Activated CD4-positive, alpha-beta T cell treated with anti-CD3 and anti-CD28 coated beads, Interleukin-10, Interleukin-2, amounts not matched to agents 100 ng/mL and 50 ng/mL, durations not matched to agents 16 hours and 8 hours (primary cell): ENCODE results near the gene MBNL1.
"Not testable (repeated sequence)": the region's sequence is repeated elsewhere in the genome, so short reads cannot be mapped to it uniquely, and the experiment has no call there.

Source experiments
- DNase-seq: peaks from one replicate; pipeline ENCODE4 v3.0.0-alpha.2; 2020

Gene MBNL1

GRCh38 chr3:152321955-152322377 is 53.2 kb downstream of the MBNL1 start:
- no peak for DNase-seq

GRCh38 chr3:152322756-152323155 is 54.0 kb downstream of the MBNL1 start:
- DNase-seq = peak; percentile 62

- peak; percentile 71 for DNase-seq
These were observed 55.1 kb downstream of the MBNL1 start for GRCh38 chr3:152323834-152324233.

- DNase-seq = no peak
These were observed 56.4 kb downstream of the MBNL1 start for GRCh38 chr3:152325136-152325535.

- DNase-seq = no peak
These were observed 58.5 kb downstream of the MBNL1 start for GRCh38 chr3:152327203-152327602.

- DNase-seq = no peak
These were observed 60.1 kb downstream of the MBNL1 start for GRCh38 chr3:152328841-152329240.

- no peak for DNase-seq
These were observed 61.8 kb downstream of the MBNL1 start for GRCh38 chr3:152330559-152330958.

GRCh38 chr3:152331018-152331541 is 62.4 kb downstream of the MBNL1 start:
- peak; percentile 54 for DNase-seq

- DNase-seq = no peak
These were observed 63.3 kb downstream of the MBNL1 start for GRCh38 chr3:152331998-152332397.

- no peak for DNase-seq
These were observed 65.2 kb downstream of the MBNL1 start for GRCh38 chr3:152333928-152334327.

GRCh38 chr3:152334761-152335160 is 66.0 kb downstream of the MBNL1 start:
- no peak for DNase-seq

GRCh38 chr3:152335273-152335672 is 66.5 kb downstream of the MBNL1 start:
- DNase-seq = no peak

- not testable (repeated sequence) for DNase-seq
These were observed 68.6 kb downstream of the MBNL1 start for GRCh38 chr3:152337337-152337736.

GRCh38 chr3:152338159-152338720 is 69.5 kb downstream of the MBNL1 start:
- no peak for DNase-seq

- no peak for DNase-seq
These were observed 71.3 kb downstream of the MBNL1 start for GRCh38 chr3:152339881-152340505.

GRCh38 chr3:152345233-152345632 is 76.5 kb downstream of the MBNL1 start:
- DNase-seq = no peak

GRCh38 chr3:152346058-152346457 is 77.3 kb downstream of the MBNL1 start:
- DNase-seq = no peak

- DNase-seq = no peak
These were observed 78.0 kb downstream of the MBNL1 start for GRCh38 chr3:152346740-152347139.

- DNase-seq = no peak
These were observed 79.9 kb downstream of the MBNL1 start for GRCh38 chr3:152348436-152349177.

GRCh38 chr3:152349392-152349791 is 80.7 kb downstream of the MBNL1 start:
- no peak for DNase-seq

- DNase-seq = no peak
These were observed 81.4 kb downstream of the MBNL1 start for GRCh38 chr3:152350139-152350538.

- DNase-seq = peak; percentile 34
These were observed 82.0 kb downstream of the MBNL1 start for GRCh38 chr3:152350776-152351175.

- peak; percentile 53 for DNase-seq
These were observed 83.8 kb downstream of the MBNL1 start for GRCh38 chr3:152352554-152352953.

- no peak for DNase-seq
These were observed 84.8 kb downstream of the MBNL1 start for GRCh38 chr3:152353578-152353977.
